ENCODE measurements around the gene C13orf46. TPM values are rescaled to one million over a fixed set of nuclear protein-coding genes. Genes with fewer than 3 reads are reported as not detected.

C13orf46 gene
- total RNA-seq, 1 donor from 2014 or later = not detected

GRCh38 chr13:114016321-114017027 is 42.6 kb upstream of the C13orf46 start:
- Mint-ChIP-seq H3K27ac (peak overlapping the region; percentile 90), H3K4me1 (peaks cover 7% of the 10 kb centered on the region), H3K9me3 (no peaks in the 10 kb centered on the region), H3K27me3 (ENCODE audit: insufficient read depth, low read depth) (peaks cover 7% of the 10 kb centered on the region), H3K4me3 (no peak overlapping the region), H3K36me3 (peaks cover 7% of the 10 kb centered on the region)
- Histone ChIP-seq H3K4me1 (no peaks in the 10 kb centered on the region), H3K4me3 (no peak overlapping the region), H3F3A (ENCODE audit: low read depth) (no peaks in the 10 kb centered on the region), H3K9ac (no peak overlapping the region), H3K79me2 (ENCODE audit: low read depth) (no peaks in the 10 kb centered on the region), H4K20me1 (ENCODE audit: low read depth) (no peaks in the 10 kb centered on the region), H3K9me3 (ENCODE audit: low read depth) (no peaks in the 10 kb centered on the region), H3K27me3 (no peaks in the 10 kb centered on the region), H2AFZ (replicated peaks) (no peak overlapping the region), H3K27ac (no peak overlapping the region), H3K4me2 (no peak overlapping the region), H3K36me3 (no peaks in the 10 kb centered on the region)
- no peak for DNase-seq (ENCODE audit: low spot score)
- no peak for TF ChIP-seq CTCF (IDR thresholded peaks at IDR 0.05)
- TF ChIP-seq EZH2phosphoT487 (IDR thresholded peaks at IDR 0.05) = no peak
- no peak for TF ChIP-seq EZH2 (IDR thresholded peaks at IDR 0.05)

GRCh38 chr13:114015969-114016295 is 42.1 kb upstream of the C13orf46 start:
- H4K20me1 ChIP-seq (ENCODE audit: low read depth) = no peaks in the 10 kb centered on the region

GRCh38 chr13:114015111-114015968 is 41.5 kb upstream of the C13orf46 start:
- H3F3A ChIP-seq (ENCODE audit: low read depth) = no peaks in the 10 kb centered on the region
- DNase-seq (ENCODE audit: low spot score) = no peak
- H4K20me1 ChIP-seq (ENCODE audit: low read depth) = no peaks in the 10 kb centered on the region
- TF ChIP-seq EZH2phosphoT487 (IDR thresholded peaks at IDR 0.05) = no peak
- TF ChIP-seq EZH2 (IDR thresholded peaks at IDR 0.05) = no peak
- TF ChIP-seq CTCF (IDR thresholded peaks at IDR 0.05) = no peak
- H3K4me1 ChIP-seq = no peaks in the 10 kb centered on the region
- no peaks in the 10 kb centered on the region for H3K27me3 ChIP-seq
- no peaks in the 10 kb centered on the region for H3K9me3 Mint-ChIP-seq
- H3K4me3 ChIP-seq = no peak overlapping the region
- no peak overlapping the region for H3K9ac ChIP-seq
- peak overlapping the region; percentile 36 for H3K27ac Mint-ChIP-seq
- no peak overlapping the region for H3K27ac ChIP-seq
- no peaks in the 10 kb centered on the region for H3K36me3 ChIP-seq
- H3K79me2 ChIP-seq (ENCODE audit: low read depth) = no peaks in the 10 kb centered on the region
- H2AFZ ChIP-seq (replicated peaks) = no peak overlapping the region
- H3K9me3 ChIP-seq (ENCODE audit: low read depth) = no peaks in the 10 kb centered on the region
- H3K27me3 Mint-ChIP-seq (ENCODE audit: insufficient read depth, low read depth) = peaks cover 7% of the 10 kb centered on the region
- peaks cover 7% of the 10 kb centered on the region for H3K4me1 Mint-ChIP-seq
- H3K4me3 Mint-ChIP-seq = no peak overlapping the region
- no peak overlapping the region for H3K4me2 ChIP-seq
- peaks cover 14% of the 10 kb centered on the region for H3K36me3 Mint-ChIP-seq

More at GRCh38 chr13:114015969-114016295, 42.1 kb upstream of the C13orf46 start:
- Mint-ChIP-seq H3K4me1 (peaks cover 7% of the 10 kb centered on the region), H3K27ac (no peak overlapping the region), H3K27me3 (ENCODE audit: insufficient read depth, low read depth) (peaks cover 7% of the 10 kb centered on the region), H3K9me3 (no peaks in the 10 kb centered on the region), H3K4me3 (no peak overlapping the region), H3K36me3 (peaks cover 11% of the 10 kb centered on the region)
- H3K9ac ChIP-seq = no peak overlapping the region
- H3K4me2 ChIP-seq = no peak overlapping the region
- no peak overlapping the region for H3K4me3 ChIP-seq
- no peak overlapping the region for H2AFZ ChIP-seq (replicated peaks)
- no peaks in the 10 kb centered on the region for H3K27me3 ChIP-seq
- DNase-seq (ENCODE audit: low spot score) = no peak
- H3K27ac ChIP-seq = no peak overlapping the region
- H3F3A ChIP-seq (ENCODE audit: low read depth) = no peaks in the 10 kb centered on the region
- no peaks in the 10 kb centered on the region for H3K36me3 ChIP-seq
- TF ChIP-seq EZH2phosphoT487 (IDR thresholded peaks at IDR 0.05) (no peak), CTCF (IDR thresholded peaks at IDR 0.05) (no peak), EZH2 (IDR thresholded peaks at IDR 0.05) (no peak)
- H3K9me3 ChIP-seq (ENCODE audit: low read depth) = no peaks in the 10 kb centered on the region
- H3K4me1 ChIP-seq = no peaks in the 10 kb centered on the region
- H3K79me2 ChIP-seq (ENCODE audit: low read depth) = no peaks in the 10 kb centered on the region
